Erythroblast (primary cell): ENCODE measurements around the gene TP63.

Experiments used
- GATA1 ChIP-seq: IDR thresholded peaks from 2 replicates; pipeline ENCODE4 v1.6.1; 2011; ENCODE audit warnings: low read depth, mild to moderate bottlenecking, control low read depth, low read length, moderate library complexity
- POLR2A ChIP-seq: IDR thresholded peaks from 2 replicates; pipeline ENCODE4 v1.6.1; 2011; ENCODE audit warnings: mild to moderate bottlenecking, low read length

- TF ChIP-seq POLR2A (no peak), GATA1 (no peak)
Observed at GRCh38 chr3:189927975-189928895, 297.0 kb downstream of the TP63 start.
